Testis (tissue), 2 donors: ENCODE measurements around the gene FRS2.

Experiments used
- POLR2A ChIP-seq: fragments of 450-650 bp; IDR thresholded peaks from one replicate; pipeline ENCODE4 v1.6.1; 2017; ENCODE audit warnings: antibody characterized with exemption, mild to moderate bottlenecking, moderate library complexity
- TF ChIP-seq, protein P1 (sequence below), 3 experiments: fragments of 450-650 bp in 2 of 3; fragments of 200-600 bp in 1 of 3; sonication (generic) in 1 of 3; IDR thresholded peaks; one replicate each; pipeline ENCODE4 v1.5.1; 2016 to 2019; ENCODE audit warnings: antibody characterized with exemption in 3 of 3, mild to moderate bottlenecking in 2 of 3, moderate library complexity in 1 of 3

DNA sequence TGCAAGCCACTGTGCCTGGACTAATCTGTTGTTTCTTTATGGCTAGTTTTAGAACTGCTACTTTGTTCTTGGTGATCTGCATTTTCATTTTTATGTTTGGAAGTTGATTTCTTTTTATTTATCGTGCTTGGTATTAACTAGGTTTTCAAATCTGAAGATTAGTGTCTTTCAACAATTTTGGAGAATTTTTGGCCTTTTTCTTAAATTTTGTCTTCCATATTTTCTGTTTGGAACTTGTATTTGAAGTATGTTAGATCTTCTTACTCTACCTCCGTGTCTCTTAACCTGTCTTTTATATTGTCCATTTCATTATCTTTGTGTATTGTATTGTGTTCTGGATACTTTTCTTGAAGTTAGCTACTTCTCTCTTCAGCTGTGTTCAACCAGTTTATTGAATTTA, 9.5 kb downstream of the FRS2 start:
- TF ChIP-seq, protein P1, sequence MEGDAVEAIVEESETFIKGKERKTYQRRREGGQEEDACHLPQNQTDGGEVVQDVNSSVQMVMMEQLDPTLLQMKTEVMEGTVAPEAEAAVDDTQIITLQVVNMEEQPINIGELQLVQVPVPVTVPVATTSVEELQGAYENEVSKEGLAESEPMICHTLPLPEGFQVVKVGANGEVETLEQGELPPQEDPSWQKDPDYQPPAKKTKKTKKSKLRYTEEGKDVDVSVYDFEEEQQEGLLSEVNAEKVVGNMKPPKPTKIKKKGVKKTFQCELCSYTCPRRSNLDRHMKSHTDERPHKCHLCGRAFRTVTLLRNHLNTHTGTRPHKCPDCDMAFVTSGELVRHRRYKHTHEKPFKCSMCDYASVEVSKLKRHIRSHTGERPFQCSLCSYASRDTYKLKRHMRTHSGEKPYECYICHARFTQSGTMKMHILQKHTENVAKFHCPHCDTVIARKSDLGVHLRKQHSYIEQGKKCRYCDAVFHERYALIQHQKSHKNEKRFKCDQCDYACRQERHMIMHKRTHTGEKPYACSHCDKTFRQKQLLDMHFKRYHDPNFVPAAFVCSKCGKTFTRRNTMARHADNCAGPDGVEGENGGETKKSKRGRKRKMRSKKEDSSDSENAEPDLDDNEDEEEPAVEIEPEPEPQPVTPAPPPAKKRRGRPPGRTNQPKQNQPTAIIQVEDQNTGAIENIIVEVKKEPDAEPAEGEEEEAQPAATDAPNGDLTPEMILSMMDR (IDR thresholded peaks at IDR 0.05) = no peak
- TF ChIP-seq POLR2A = no peak
